ENCODE measurements around the gene SCNN1A. TPM values are rescaled to one million over a fixed set of nuclear protein-coding genes. Genes with fewer than 3 reads are reported as not detected.

SCNN1A gene
- total and polyA plus RNA-seq, 2 donors (not counting 3 experiments of a cell fraction or from before 2014, with no cell fraction given) = 0.12 to 0.18 TPM

DNA sequence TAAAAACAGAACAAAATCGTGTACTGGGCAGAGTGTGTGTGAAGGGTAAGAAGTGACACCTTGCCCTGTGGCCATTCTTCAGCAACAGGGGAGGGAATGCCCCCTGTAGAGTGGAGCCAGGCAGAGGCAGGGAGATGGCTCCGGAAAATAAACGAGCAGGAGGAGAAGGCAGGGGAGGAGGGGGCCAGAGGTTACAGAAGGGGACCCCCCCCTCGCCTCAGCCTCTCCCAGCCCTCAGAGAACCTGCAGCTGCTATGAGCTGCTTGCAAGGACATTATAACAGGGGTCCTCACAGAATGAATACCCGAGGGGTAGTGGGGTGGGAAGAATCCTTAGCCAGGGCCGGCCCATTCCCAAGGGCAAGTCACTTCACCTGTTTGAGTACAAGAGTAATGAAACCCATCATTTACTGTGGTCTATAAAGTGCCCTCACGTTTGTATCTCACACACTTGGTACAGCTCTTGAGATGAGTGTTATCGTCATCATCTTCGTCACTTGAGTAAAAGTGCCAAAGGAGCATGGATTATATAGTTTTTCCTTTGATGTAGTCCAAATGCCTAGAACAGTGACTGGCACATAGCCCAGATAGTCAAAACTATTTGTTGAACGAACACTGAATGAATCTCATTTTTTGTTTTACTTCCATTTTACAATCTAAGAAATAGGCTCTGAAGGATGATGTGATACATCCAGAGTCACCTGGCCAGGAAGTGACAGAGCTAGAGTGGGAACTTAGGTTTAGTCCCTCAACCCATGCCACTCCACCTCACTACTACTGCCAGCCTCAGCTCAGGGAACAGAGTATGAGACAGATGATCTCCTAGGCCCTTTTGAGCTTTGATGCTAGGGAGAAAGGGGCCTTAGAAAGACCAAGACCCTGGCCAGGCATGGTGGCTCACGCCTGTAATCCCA, 14.5 kb downstream of the SCNN1A start:
- dilution Hi-C loops (cut with MboI; ENCODE audit: extremely low pct_ligation_motif_present, low sequenced_read_pairs) (no loop called here), intact Hi-C loops (cut with micrococcal nuclease) (no loop called here)
- TF ChIP-seq, protein P1, sequence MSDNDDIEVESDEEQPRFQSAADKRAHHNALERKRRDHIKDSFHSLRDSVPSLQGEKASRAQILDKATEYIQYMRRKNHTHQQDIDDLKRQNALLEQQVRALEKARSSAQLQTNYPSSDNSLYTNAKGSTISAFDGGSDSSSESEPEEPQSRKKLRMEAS (IDR thresholded peaks at IDR 0.05; ENCODE audit: insufficient read depth, insufficient read length) = no peak
- no peak for TF ChIP-seq GATA2 (IDR thresholded peaks at IDR 0.05; ENCODE audit: insufficient read depth, insufficient read length, low read depth, low read length)
- no peak for TF ChIP-seq JUN (IDR thresholded peaks at IDR 0.05; ENCODE audit: borderline replicate concordance, insufficient read depth, insufficient read length, low read depth)
- TF ChIP-seq, protein P2, sequence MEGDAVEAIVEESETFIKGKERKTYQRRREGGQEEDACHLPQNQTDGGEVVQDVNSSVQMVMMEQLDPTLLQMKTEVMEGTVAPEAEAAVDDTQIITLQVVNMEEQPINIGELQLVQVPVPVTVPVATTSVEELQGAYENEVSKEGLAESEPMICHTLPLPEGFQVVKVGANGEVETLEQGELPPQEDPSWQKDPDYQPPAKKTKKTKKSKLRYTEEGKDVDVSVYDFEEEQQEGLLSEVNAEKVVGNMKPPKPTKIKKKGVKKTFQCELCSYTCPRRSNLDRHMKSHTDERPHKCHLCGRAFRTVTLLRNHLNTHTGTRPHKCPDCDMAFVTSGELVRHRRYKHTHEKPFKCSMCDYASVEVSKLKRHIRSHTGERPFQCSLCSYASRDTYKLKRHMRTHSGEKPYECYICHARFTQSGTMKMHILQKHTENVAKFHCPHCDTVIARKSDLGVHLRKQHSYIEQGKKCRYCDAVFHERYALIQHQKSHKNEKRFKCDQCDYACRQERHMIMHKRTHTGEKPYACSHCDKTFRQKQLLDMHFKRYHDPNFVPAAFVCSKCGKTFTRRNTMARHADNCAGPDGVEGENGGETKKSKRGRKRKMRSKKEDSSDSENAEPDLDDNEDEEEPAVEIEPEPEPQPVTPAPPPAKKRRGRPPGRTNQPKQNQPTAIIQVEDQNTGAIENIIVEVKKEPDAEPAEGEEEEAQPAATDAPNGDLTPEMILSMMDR (IDR thresholded peaks at IDR 0.05; ENCODE audit: extremely low read depth in 1 of 2, insufficient read depth in 1 of 2, low read depth in 1 of 2, low read length in 2 of 2) = no peak
- TF ChIP-seq MYC (IDR thresholded peaks at IDR 0.05; ENCODE audit: low read depth, low read length) = no peak
- DNase-seq (ENCODE audit: low read depth, low spot score) = no peak
- FAIRE-seq = peak; percentile 53
- H3K79me2 ChIP-seq (ENCODE audit: control insufficient read depth, insufficient read depth, low read length) = no peaks in the 10 kb centered on the region
- H3K9me1 ChIP-seq (replicated peaks; ENCODE audit: control insufficient read depth, extremely low read depth, insufficient read depth, low read length) = no peaks in the 10 kb centered on the region
- BruUV-seq (replicated peaks) = no TSS peak
- no peak overlapping the region for H3K9ac ChIP-seq (replicated peaks; ENCODE audit: extremely low read depth, insufficient read depth, low read length)
- H2AFZ ChIP-seq (ENCODE audit: low read depth, low read length) = no peak overlapping the region
- H3K27me3 ChIP-seq (ENCODE audit: control insufficient read depth in 2 of 2, insufficient read depth in 2 of 2, low read length in 2 of 2) = peaks cover 0 to 1% of the 10 kb centered on the region in 2 experiments
- no peaks in the 10 kb centered on the region for H3K9me3 ChIP-seq (replicated peaks; ENCODE audit: control insufficient read depth, insufficient read depth, low read length)
- CTCF ChIA-PET = interaction anchor here (0.7 to 1.8 kb wide), 4 partner anchors 15 to 1678 kb away, joined by 3 to 5 read pairs (median 4); no protein-coding TSS in a partner anchor
- peaks cover 18% of the 10 kb centered on the region for H3K4me1 ChIP-seq (ENCODE audit: control insufficient read depth, extremely low read depth, insufficient read depth, low read length)
- H3K4me2 ChIP-seq (ENCODE audit: insufficient read depth, low read length) = no peak overlapping the region
- no peaks in the 10 kb centered on the region for H4K20me1 ChIP-seq (replicated peaks; ENCODE audit: control insufficient read depth, extremely low read depth, insufficient read depth, low read length)
- POLR2A ChIA-PET = no interaction called here
- no peak overlapping the region for H3K4me3 ChIP-seq (replicated peaks in 1 of 3; ENCODE audit: insufficient read depth in 1 of 3, low read depth in 1 of 3, low read length in 3 of 3)
- H3K27ac ChIP-seq (ENCODE audit: insufficient read depth, low read depth, low read length) = no peak overlapping the region
- H3K36me3 ChIP-seq (ENCODE audit: control insufficient read depth in 2 of 2, extremely low read depth in 1 of 2, insufficient read depth in 2 of 2, low read length in 2 of 2) = no peaks in the 10 kb centered on the region
